Mucosa of rectum (tissue), 2 donors: ENCODE data around the gene LNPK.
"Not testable (repeated sequence)": the region's sequence is repeated elsewhere in the genome, so short reads cannot be mapped to it uniquely, and the experiment has no call there.

Experiments
- H3K27ac ChIP-seq, 2 donors: one replicate each; pipeline ENCODE4 v1.7.0; 2013; ENCODE audit warnings: inconsistent platforms in 2 of 2, low read depth in 2 of 2, low read length in 2 of 2
- H3K27me3 ChIP-seq, 2 donors: one replicate each; pipeline ENCODE4 v1.7.0; 2013; ENCODE audit warnings: low read length in 2 of 2; ENCODE audit not compliant: control insufficient read depth in 2 of 2, insufficient read depth in 2 of 2
- H3K36me3 ChIP-seq, 2 donors: one replicate each; pipeline ENCODE4 v1.7.0; 2013; ENCODE audit warnings: low read length in 2 of 2; ENCODE audit not compliant: control insufficient read depth in 2 of 2, insufficient read depth in 2 of 2
- H3K4me1 ChIP-seq, 2 donors: one replicate each; pipeline ENCODE4 v1.7.0; 2013; ENCODE audit warnings: low read length in 2 of 2, mild to moderate bottlenecking in 1 of 2; ENCODE audit not compliant: control insufficient read depth in 2 of 2, insufficient read depth in 2 of 2
- H3K4me3 ChIP-seq, 2 donors: one replicate each; pipeline ENCODE4 v1.7.0; 2013; ENCODE audit warnings: low read length in 2 of 2
- H3K9ac ChIP-seq, 2 donors: one replicate each; pipeline ENCODE4 v1.7.0; 2013; ENCODE audit warnings: low read length in 2 of 2, low read depth in 1 of 2, mild to moderate bottlenecking in 1 of 2
- H3K9me3 ChIP-seq, 2 donors: one replicate each; pipeline ENCODE4 v1.7.0; 2013; ENCODE audit warnings: low read length in 2 of 2; ENCODE audit not compliant: control insufficient read depth in 2 of 2
- donor health status: healthy.
- donor health status: Normal muscosa, but diverticular disease.

The LNPK gene

DNA sequence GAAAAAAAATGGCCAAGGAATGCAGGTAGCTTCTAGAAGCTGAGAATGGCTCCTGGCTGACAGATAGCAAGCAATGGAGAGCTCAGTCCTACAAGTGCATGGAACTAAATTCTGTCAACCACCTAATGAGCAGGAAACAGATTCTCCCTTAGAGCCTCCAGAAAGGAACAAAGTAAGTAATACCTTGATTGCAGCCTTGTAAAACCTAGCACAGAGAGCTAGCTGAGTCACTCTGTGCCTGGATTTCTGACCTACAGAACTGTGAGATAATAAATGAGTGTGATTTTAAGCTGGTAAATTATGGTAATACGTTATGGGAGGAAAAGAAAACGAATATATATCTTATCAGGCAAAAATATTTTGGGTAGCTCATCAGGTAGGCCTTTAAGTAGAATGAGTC lies 7.4 kb upstream of the LNPK start:
- no peaks in the 10 kb centered on the region for H3K36me3 ChIP-seq
- peaks cover 0 to 2% of the 10 kb centered on the region in 2 donors for H3K4me1 ChIP-seq
- H3K27me3 ChIP-seq, result no peaks in the 10 kb centered on the region

DNA sequence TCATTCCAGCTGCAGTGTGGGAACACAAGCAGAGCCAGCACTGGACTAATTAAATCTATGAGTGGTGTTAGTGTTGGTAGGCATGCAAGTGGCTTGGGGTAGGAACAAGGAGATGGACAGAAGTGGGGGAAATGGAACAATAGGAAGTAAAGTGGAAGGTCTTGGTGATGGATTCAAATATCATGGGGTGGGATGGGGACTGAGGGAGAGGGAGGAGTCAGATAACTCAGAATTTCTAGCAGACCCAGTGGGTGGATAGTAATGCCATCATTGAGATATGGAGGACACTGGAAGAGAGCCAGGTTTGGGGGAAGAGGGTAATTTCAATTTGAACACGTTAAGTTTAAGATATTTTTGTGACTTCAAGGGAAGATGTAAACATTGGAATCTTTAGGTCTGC lies 2.9 kb upstream of the LNPK start:
- peaks cover 17 to 22% of the 10 kb centered on the region in 2 donors for H3K4me1 ChIP-seq
- H3K27me3 ChIP-seq, result no peaks in the 10 kb centered on the region
- H3K27ac ChIP-seq, result no peak overlapping the region
- H3K36me3 ChIP-seq, result no peaks in the 10 kb centered on the region
- H3K4me3 ChIP-seq, result no peak overlapping the region
- H3K9me3 ChIP-seq, result no peaks in the 10 kb centered on the region
- H3K9ac ChIP-seq, result no peak overlapping the region

More for the DNA sequence above, 7.4 kb upstream of the LNPK start:
- no peaks in the 10 kb centered on the region for H3K9me3 ChIP-seq
- H3K9ac ChIP-seq, result no peak overlapping the region
- H3K27ac ChIP-seq, result no peak overlapping the region
- H3K4me3 ChIP-seq, result no peak overlapping the region

DNA sequence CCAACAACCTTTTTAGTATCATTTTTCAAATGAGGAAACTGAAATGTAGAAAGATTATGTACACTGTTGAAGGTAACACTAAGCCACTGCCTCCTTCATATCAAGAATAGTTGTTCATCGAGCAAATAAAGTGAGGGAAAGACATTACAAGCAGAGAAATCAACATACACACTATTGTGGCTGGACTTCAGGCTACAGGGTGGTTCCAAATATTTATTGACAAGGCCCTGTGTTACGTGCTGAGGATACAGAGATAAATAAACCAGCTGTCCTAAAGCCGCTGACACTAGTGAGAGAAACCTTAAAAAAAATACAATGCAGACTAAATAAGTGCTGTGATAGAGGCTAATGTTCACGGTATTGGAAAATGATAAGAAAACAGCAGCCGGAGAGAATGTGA lies 1.9 kb upstream of the LNPK start:
- no peak overlapping the region for H3K9ac ChIP-seq
- H3K36me3 ChIP-seq, result no peaks in the 10 kb centered on the region
- H3K27ac ChIP-seq, result no peak overlapping the region
- H3K4me3 ChIP-seq, result no peak overlapping the region
- no peaks in the 10 kb centered on the region for H3K9me3 ChIP-seq
- peaks cover 17 to 22% of the 10 kb centered on the region in 2 donors for H3K4me1 ChIP-seq
- no peaks in the 10 kb centered on the region for H3K27me3 ChIP-seq

DNA sequence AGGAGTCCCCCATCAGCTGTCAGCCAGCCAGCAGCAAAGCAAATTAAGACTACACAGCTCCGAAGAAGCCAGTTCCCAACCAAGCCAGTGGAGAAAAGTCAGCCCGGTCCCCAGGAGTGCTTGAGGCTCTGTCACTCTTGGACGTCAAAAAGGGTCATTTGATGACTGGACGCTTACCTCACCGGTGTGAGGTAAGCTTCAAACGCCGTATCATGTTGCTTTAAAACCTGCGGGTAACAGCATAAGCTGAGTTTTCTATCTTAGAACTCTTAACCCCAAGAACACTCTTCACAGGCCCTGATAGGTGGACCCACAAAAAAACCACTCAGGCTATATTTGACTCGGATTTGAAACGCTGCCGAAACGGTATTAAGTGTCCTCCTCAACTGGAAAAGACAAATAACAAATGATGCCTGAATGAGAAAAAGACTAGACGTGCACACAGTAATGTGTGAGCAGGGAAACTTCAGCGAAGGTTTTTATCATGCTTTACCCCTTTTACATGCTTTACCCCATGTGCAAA lies 682 bp upstream of the LNPK start:
- H3K27me3 ChIP-seq, result no peaks in the 10 kb centered on the region
- peak overlapping the region; percentile 87 to 88 for H3K9ac ChIP-seq
- H3K27ac ChIP-seq, result peak overlapping the region; percentile 74 to 89
- no peaks in the 10 kb centered on the region for H3K36me3 ChIP-seq
- H3K9me3 ChIP-seq, result no peaks in the 10 kb centered on the region
- H3K4me1 ChIP-seq, result peaks cover 17 to 22% of the 10 kb centered on the region in 2 donors
- peak overlapping the region; percentile 84 to 96 for H3K4me3 ChIP-seq

DNA sequence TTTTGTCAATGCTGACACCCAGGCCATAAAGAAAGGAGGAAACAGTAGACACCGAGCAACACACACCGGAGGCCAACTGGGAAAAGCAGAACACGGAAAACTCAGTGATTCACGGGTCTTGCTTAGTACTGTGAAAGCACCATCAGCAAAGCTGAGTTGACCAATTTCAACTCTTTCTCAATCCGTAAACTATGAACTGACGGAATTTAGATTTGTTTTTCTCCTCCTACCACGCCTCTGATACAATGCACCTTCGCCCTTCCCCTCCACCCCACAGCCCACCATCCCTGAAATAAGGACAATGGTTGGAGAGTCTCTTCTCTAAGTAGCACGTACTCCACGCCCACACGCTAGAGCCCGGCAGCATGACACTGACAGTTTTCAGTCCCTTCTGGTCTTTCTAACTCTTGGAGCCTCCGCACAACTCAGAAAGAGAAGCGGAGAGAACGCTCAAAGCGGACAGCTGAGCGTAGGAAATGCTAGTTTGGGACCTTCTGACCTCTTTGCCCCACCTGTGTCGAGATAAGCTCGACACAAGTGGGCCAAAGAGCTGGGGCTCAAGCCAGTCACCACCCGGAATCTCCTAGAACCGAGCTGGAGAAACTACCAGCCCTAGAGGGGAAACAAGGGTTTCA lies 669 bp downstream of the LNPK start:
- no peaks in the 10 kb centered on the region for H3K9me3 ChIP-seq
- peaks cover 17 to 22% of the 10 kb centered on the region in 2 donors for H3K4me1 ChIP-seq
- H3K4me3 ChIP-seq, result peak overlapping the region; percentile 84 to 96
- no peaks in the 10 kb centered on the region for H3K27me3 ChIP-seq
- H3K36me3 ChIP-seq, result no peaks in the 10 kb centered on the region
- peak overlapping the region; percentile 85 to 89 for H3K27ac ChIP-seq
- H3K9ac ChIP-seq, result peak overlapping the region; percentile 87 to 88

DNA sequence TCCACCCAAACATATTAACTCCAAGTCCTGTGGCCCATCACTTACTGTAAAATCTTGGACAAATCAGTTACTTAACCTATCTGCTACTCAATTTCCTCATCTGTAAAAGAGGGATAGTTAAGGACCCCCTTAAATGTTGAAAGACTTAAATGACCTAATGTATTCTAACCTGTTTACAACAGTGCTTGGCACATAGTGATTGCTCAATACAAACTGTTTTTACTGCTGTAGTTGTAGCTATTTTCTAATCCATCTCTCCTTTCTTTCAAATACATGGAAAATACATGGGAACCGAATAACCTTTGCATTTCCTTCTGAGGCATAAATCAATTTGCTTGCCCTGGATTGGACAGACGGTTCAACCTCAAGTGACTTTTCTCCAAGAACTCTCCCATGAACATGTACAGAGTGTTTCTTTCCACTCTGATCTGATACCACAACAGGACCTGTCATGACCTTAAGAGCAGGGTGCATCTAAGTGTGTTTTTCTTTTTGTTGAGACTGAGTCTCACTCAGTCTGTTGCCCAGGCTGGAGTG lies 2.7 kb downstream of the LNPK start:
- Histone ChIP-seq H3K27me3 (no peaks in the 10 kb centered on the region), H3K27ac (no peak overlapping the region), H3K9ac (no peak overlapping the region), H3K4me1 (peaks cover 17 to 19% of the 10 kb centered on the region in 2 donors), H3K4me3 (no peak overlapping the region), H3K36me3 (no peaks in the 10 kb centered on the region), H3K9me3 (no peaks in the 10 kb centered on the region)

DNA sequence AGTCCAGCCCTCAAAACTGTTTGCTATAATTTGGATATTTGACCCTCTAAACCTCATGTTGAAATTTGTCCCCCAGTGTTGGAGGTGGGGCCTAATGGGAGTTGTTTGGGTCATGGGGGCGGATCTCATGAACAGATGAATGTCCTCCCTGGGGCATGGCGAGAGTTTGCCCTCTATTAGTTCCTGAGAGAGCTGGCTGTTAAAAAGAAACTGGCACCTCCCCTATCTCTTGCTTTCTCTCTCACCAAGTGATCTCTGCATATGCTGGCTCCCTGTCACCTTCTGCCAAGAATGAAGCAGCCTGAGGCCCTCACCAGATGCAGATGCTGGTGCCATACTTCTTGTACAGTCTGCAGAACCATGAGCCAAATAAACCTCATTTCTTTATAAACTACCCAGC lies 12.0 kb downstream of the LNPK start:
- no peaks in the 10 kb centered on the region for H3K4me1 ChIP-seq
- H3K27me3 ChIP-seq, result no peaks in the 10 kb centered on the region
- H3K9ac ChIP-seq, result no peak overlapping the region
- no peak overlapping the region for H3K4me3 ChIP-seq
- no peak overlapping the region for H3K27ac ChIP-seq
- H3K36me3 ChIP-seq, result peaks cover 0 to 7% of the 10 kb centered on the region in 2 donors
- H3K9me3 ChIP-seq, result no peaks in the 10 kb centered on the region

DNA sequence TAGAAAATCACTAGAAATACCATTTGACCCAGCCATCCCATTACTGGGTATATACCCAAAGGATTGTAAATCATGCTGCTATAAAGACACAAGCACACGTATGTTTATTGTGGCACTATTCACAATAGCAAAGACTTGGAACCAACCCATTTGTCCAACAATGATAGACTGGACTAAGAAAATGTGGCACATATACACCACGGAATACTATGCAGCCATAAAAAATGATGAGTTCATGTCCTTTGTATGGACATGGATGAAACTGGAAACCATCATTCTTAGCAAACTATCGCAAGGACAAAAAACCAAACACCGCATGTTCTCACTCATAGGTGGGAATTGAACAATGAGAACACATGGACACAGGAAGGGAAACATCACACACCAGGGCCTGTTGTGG lies 14.9 kb downstream of the LNPK start:
- H3K4me1 ChIP-seq, H3K9me3 ChIP-seq, H3K4me3 ChIP-seq, H3K27me3 ChIP-seq, H3K36me3 ChIP-seq, H3K27ac ChIP-seq, H3K9ac ChIP-seq: not testable (repeated sequence)

DNA sequence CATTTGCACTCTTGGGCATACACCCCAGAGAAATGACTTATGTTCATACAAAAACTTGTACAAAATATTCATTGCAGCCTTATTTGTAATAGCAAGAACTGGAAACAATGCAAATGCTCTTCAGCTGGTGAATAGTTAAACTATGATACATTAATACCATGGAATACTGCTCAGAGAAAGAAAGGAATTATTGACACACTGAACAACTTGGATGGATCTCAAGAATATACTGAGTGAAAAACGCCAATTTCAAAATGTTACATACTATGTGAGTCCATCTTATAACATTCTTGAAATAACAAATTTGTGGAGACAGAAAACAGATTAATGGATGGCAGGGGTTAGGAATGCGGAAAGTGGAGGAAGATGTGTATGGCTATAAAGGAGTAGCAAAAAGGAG lies 17.2 kb downstream of the LNPK start:
- no peaks in the 10 kb centered on the region for H3K9me3 ChIP-seq
- H3K4me1 ChIP-seq, result no peaks in the 10 kb centered on the region
- peaks cover 0 to 7% of the 10 kb centered on the region in 2 donors for H3K36me3 ChIP-seq
- no peaks in the 10 kb centered on the region for H3K27me3 ChIP-seq
- H3K27ac ChIP-seq, result no peak overlapping the region
- H3K4me3 ChIP-seq, result no peak overlapping the region
- H3K9ac ChIP-seq, result no peak overlapping the region

DNA sequence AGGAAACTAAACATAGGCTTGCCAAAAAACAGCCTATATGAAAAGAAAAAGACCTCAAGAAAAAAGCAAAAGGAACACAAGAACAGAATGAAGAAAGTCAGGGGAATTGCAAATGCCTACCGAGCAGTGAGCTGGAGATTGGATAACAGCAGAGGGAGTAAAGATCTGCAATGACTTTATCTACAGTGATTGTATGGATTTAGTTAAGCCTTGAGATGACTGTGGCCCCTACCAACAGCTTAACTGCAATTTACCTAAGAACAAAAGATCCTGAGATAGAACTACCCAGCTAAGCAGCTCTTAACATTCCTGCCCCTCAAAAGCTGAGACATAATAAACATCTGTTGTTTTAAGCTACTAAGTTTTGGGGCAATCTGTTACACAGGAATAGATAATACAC lies 20.5 kb downstream of the LNPK start:
- no peak overlapping the region for H3K9ac ChIP-seq
- no peaks in the 10 kb centered on the region for H3K27me3 ChIP-seq
- H3K27ac ChIP-seq, result no peak overlapping the region
- H3K36me3 ChIP-seq, result peaks cover 0 to 6% of the 10 kb centered on the region in 2 donors
- H3K9me3 ChIP-seq, result no peaks in the 10 kb centered on the region
- H3K4me1 ChIP-seq, result no peaks in the 10 kb centered on the region
- H3K4me3 ChIP-seq, result no peak overlapping the region
